ENCODE measurements around the gene EHMT1. TPM values are rescaled to one million over a fixed set of nuclear protein-coding genes. Genes with fewer than 3 reads are reported as not detected.
"Not testable (repeated sequence)": the region's sequence is repeated elsewhere in the genome, so short reads cannot be mapped to it uniquely, and the experiment has no call there.

EHMT1 gene
- polyA plus RNA-seq, 2 of the 4 experiments (the other 2 are of a cell fraction) = 41.3 to 48.0 TPM

DNA sequence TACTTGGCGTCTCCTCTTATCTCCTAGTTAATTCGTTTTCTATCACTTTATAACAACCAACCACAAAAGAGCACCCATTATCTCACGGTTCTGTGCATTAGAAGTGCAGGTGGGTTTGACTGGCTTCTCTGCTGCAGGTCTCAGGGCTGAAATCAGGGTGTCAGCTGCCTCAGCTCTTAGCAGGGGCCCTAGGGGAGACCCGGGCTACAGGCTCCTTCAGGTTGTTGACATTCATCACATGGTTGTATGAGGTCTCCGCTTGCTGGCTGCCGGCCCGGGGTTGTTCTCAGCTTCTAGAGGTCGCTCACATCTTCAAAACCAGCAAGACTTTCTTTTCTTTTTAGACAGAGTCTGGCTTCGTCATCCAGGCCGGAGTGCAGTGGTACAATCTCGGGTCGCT is 25.6 kb upstream of the EHMT1 start:
- H3K27ac ChIP-seq = no peak overlapping the region
- H3K9me3 ChIP-seq = no peaks in the 10 kb centered on the region
- POLR2A ChIA-PET = no interaction called here
- FAIRE-seq (no peak), ATAC-seq (no peak), DNase-seq (ENCODE audit: low read depth in 1 of 2, low spot score in 1 of 2) (no peak)
- no peak overlapping the region for H3K4me3 ChIP-seq
- CTCF ChIA-PET = interaction anchor here (2.0 to 18.5 kb wide), 2 partner anchors 9 to 12 kb away, joined by 6 to 175 read pairs; partner anchors contain the start of gene DPH7
- H3K4me2 ChIP-seq = no peak overlapping the region
- H3K4me1 ChIP-seq = peaks cover 15% of the 10 kb centered on the region; the same call in 1 of the 3 replicates
- TF ChIP-seq KDM5A (IDR thresholded peaks at IDR 0.05) (no peak), RARB (CRISPR knock-in tag; IDR thresholded peaks at IDR 0.05) (no peak)
- WGBS (ENCODE audit: missing lambda C conversion rate) = 81% methylated on average over 12 of the region's 12 CpGs

DNA sequence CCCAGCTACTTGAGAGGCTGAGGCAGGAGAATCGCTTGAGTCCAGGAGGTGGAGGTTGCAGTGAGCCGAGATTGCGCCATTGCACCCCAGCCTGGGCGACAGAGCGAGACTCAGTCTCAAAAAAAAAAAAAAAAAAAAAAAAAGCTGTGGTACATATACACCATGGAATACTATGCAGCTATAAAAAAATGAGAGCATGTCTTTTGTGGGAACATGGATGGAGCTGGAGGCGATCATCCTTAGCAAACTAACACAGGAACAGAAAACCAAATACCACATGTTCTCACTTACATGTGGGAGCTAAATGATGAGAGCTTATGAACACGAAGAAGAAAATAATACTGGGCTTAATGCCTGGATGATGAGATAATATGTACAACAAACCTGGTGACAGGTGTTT is 22.2 kb upstream of the EHMT1 start:
- not testable (repeated sequence) for H3K27ac ChIP-seq; H3K4me1 ChIP-seq; DNase-seq (ENCODE audit: low read depth in 1 of 2, low spot score in 1 of 2); ATAC-seq; FAIRE-seq; H3K4me2 ChIP-seq; H3K4me3 ChIP-seq; H3K9me3 ChIP-seq
- ChIA-PET POLR2A (interaction anchor here (1.6 kb wide), 1 partner anchor 9 kb away, joined by 9 read pairs; the partner anchor contains the start of gene ARRDC1), CTCF (interaction anchor here (0.6 to 18.5 kb wide), 2 partner anchors 16 to 38 kb away, joined by 3 to 175 read pairs; partner anchors contain the start of gene DPH7)
- WGBS (ENCODE audit: missing lambda C conversion rate) = 75% methylated on average over 7 of the region's 7 CpGs

DNA sequence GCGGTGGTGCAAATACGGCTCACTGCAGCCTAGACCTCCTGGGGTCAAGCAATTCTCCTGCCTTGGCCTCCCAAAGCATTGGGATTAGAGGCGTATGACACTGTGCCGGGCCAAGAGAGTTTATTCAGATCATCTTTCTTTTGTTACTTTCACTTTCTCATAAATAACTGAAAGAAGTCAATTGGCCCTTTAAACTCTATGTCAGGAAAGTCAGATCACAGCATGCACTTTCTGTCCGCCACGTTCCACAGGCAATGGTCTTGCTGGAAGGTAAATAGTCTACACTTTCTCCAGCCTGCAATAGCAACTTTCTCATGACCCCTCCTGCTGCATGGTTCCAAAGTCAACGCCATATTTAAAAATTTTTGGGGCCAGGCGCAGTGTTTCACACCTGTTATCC is 19.9 kb upstream of the EHMT1 start:
- no peak; a peak in 1 of 6 replicates for ATAC-seq
- Histone ChIP-seq H3K4me1 (peaks cover 7% of the 10 kb centered on the region; the same call in 1 of the 3 replicates), H3K4me2 (no peak overlapping the region; the same call in 2 of the 3 replicates), H3K9me3 (no peaks in the 10 kb centered on the region), H3K27ac (no peak overlapping the region), H3K4me3 (no peak overlapping the region)
- no peak for FAIRE-seq
- ChIA-PET CTCF (interaction anchor here (0.6 to 18.5 kb wide), 2 partner anchors 18 to 297 kb away, joined by 3 to 175 read pairs; partner anchors contain the start of genes DPH7 and NRARP), POLR2A (no interaction called here)
- TF ChIP-seq, protein P1, sequence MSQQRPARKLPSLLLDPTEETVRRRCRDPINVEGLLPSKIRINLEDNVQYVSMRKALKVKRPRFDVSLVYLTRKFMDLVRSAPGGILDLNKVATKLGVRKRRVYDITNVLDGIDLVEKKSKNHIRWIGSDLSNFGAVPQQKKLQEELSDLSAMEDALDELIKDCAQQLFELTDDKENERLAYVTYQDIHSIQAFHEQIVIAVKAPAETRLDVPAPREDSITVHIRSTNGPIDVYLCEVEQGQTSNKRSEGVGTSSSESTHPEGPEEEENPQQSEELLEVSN (IDR thresholded peaks at IDR 0.05; ENCODE audit: borderline replicate concordance, low read depth) = no peak
- TF ChIP-seq MAFK (IDR thresholded peaks at IDR 0.05; ENCODE audit: partially characterized antibody) (no peak), HEYL (CRISPR knock-in tag; IDR thresholded peaks at IDR 0.05) (no peak), NFE2L2 (conservative IDR thresholded peaks at IDR 0.05; ENCODE audit: low read length) (no peak), RARB (CRISPR knock-in tag; IDR thresholded peaks at IDR 0.05) (no peak), ZSCAN20 (CRISPR knock-in tag; IDR thresholded peaks at IDR 0.05) (no peak), ZC3H11A (IDR thresholded peaks at IDR 0.05) (no peak)
- TF ChIP-seq, protein P2, sequence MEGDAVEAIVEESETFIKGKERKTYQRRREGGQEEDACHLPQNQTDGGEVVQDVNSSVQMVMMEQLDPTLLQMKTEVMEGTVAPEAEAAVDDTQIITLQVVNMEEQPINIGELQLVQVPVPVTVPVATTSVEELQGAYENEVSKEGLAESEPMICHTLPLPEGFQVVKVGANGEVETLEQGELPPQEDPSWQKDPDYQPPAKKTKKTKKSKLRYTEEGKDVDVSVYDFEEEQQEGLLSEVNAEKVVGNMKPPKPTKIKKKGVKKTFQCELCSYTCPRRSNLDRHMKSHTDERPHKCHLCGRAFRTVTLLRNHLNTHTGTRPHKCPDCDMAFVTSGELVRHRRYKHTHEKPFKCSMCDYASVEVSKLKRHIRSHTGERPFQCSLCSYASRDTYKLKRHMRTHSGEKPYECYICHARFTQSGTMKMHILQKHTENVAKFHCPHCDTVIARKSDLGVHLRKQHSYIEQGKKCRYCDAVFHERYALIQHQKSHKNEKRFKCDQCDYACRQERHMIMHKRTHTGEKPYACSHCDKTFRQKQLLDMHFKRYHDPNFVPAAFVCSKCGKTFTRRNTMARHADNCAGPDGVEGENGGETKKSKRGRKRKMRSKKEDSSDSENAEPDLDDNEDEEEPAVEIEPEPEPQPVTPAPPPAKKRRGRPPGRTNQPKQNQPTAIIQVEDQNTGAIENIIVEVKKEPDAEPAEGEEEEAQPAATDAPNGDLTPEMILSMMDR (IDR thresholded peaks at IDR 0.05) = no peak
- TF ChIP-seq, protein P3, sequence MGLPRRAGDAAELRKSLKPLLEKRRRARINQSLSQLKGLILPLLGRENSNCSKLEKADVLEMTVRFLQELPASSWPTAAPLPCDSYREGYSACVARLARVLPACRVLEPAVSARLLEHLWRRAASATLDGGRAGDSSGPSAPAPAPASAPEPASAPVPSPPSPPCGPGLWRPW (IDR thresholded peaks at IDR 0.05) = no peak
- TF ChIP-seq, protein P4, sequence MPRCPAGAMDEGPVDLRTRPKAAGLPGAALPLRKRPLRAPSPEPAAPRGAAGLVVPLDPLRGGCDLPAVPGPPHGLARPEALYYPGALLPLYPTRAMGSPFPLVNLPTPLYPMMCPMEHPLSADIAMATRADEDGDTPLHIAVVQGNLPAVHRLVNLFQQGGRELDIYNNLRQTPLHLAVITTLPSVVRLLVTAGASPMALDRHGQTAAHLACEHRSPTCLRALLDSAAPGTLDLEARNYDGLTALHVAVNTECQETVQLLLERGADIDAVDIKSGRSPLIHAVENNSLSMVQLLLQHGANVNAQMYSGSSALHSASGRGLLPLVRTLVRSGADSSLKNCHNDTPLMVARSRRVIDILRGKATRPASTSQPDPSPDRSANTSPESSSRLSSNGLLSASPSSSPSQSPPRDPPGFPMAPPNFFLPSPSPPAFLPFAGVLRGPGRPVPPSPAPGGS (IDR thresholded peaks at IDR 0.05) = no peak
- 76% methylated on average over 8 of the region's 8 CpGs for WGBS (ENCODE audit: missing lambda C conversion rate)
- no peak for DNase-seq (ENCODE audit: low read depth in 1 of 2, low spot score in 1 of 2)

DNA sequence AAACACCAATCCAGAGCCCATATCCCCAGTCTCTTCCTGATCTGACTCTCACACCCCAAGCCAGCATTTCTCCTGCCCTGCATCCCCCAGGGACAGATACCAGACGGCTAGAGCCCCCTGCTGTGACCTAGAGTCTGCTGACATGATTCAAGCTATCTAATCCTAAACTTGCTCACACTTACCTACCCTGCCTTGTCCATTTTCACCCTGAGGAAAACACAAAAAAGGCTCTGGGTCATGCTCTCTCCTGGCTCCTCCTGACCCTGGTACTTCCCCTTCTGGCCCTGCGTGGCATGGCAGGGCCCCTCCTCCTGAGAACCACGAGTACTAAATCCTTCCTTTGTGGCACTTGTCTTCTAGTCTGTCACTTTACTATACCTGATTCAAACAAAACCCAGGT is 16.1 kb upstream of the EHMT1 start:
- POLR2A ChIA-PET = no interaction called here
- TF ChIP-seq PHF8 (IDR thresholded peaks at IDR 0.05; ENCODE audit: borderline replicate concordance, low read depth) = no peak
- TF ChIP-seq, protein P5, sequence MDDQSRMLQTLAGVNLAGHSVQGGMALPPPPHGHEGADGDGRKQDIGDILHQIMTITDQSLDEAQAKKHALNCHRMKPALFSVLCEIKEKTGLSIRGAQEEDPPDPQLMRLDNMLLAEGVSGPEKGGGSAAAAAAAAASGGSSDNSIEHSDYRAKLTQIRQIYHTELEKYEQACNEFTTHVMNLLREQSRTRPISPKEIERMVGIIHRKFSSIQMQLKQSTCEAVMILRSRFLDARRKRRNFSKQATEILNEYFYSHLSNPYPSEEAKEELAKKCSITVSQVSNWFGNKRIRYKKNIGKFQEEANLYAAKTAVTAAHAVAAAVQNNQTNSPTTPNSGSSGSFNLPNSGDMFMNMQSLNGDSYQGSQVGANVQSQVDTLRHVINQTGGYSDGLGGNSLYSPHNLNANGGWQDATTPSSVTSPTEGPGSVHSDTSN (IDR thresholded peaks at IDR 0.05) = no peak
- TF ChIP-seq POLR2AphosphoS2 (conservative IDR thresholded peaks at IDR 0.05; ENCODE audit: low read length) = no peak
- no peak for TF ChIP-seq ZSCAN20 (CRISPR knock-in tag; IDR thresholded peaks at IDR 0.05)
- no peak for TF ChIP-seq ZFP36 (IDR thresholded peaks at IDR 0.05; ENCODE audit: borderline replicate concordance, partially characterized antibody)
- TF ChIP-seq KDM5A (IDR thresholded peaks at IDR 0.05) = no peak
- TF ChIP-seq NFE2L2 (conservative IDR thresholded peaks at IDR 0.05; ENCODE audit: low read length) = no peak
- TF ChIP-seq RNF2 (IDR thresholded peaks at IDR 0.05; ENCODE audit: borderline replicate concordance, low read depth) = no peak
- no peak for TF ChIP-seq EHMT2 (IDR thresholded peaks at IDR 0.05; ENCODE audit: low read depth)
- TF ChIP-seq, protein P6, sequence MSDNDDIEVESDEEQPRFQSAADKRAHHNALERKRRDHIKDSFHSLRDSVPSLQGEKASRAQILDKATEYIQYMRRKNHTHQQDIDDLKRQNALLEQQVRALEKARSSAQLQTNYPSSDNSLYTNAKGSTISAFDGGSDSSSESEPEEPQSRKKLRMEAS (IDR thresholded peaks at IDR 0.05) = no peak
- CTCF ChIA-PET = interaction anchor here (0.7 to 18.5 kb wide), 4 partner anchors 10 to 169 kb away, joined by 3 to 175 read pairs (median 7); partner anchors contain the start of gene DPH7
- FAIRE-seq (no peak), ATAC-seq (peak in 1 of 2 experiments; percentile 7; a peak in 1 of 6 replicates), DNase-seq (ENCODE audit: low read depth in 1 of 2, low spot score in 1 of 2) (no peak)
- Histone ChIP-seq H3K4me1 (peaks cover 22% of the 10 kb centered on the region), H3K9me3 (no peaks in the 10 kb centered on the region), H3K4me2 (no peak overlapping the region), H3K4me3 (no peak overlapping the region), H3K27ac (no peak overlapping the region; a peak in 1 of 6 replicates)
- 22% methylated on average over 3 of the region's 3 CpGs for WGBS (ENCODE audit: missing lambda C conversion rate)

Measured in A549 (cell line).